ENCODE results near the gene AFMID.

AFMID gene

GRCh38 chr17:78206298-78206697 is 19.1 kb downstream of the AFMID start:
- no peak overlapping the region for H3K4me3 ChIP-seq (ENCODE audit: low read depth in 1 of 2, low read length in 2 of 2)
- H3K36me3 ChIP-seq (ENCODE audit: insufficient read depth, low read length), result peaks cover 37% of the 10 kb centered on the region
- no peak overlapping the region for H3K4me2 ChIP-seq (ENCODE audit: insufficient read depth, low read length)
- no peaks in the 10 kb centered on the region for H3K27me3 ChIP-seq (ENCODE audit: insufficient read depth, low read length, poor library complexity)
- H3K27ac ChIP-seq (ENCODE audit: low read length), result no peak overlapping the region
- 0 out of 3 replicates have a peak, but pooled peaks have one; percentile 35 for ATAC-seq (ENCODE audit: insufficient read depth, low read depth)
- peaks cover 4% of the 10 kb centered on the region; the same call in 1 of the 2 replicates for H4K20me1 ChIP-seq (ENCODE audit: insufficient read depth, low read length)
- DNase-seq, result no peak
- no peak for TF ChIP-seq EZH2 (IDR thresholded peaks at IDR 0.05; ENCODE audit: borderline replicate concordance, low read depth, low read length, severe bottlenecking)
- peak; percentile 23 for TF ChIP-seq CTCF (IDR thresholded peaks at IDR 0.05; ENCODE audit: borderline replicate concordance, extremely low read depth, low read length, poor library complexity, severe bottlenecking)
- no peak overlapping the region for H2AFZ ChIP-seq (ENCODE audit: low read depth, low read length)
- no peak overlapping the region for H3K9ac ChIP-seq (ENCODE audit: low read depth, low read length)
- no peaks in the 10 kb centered on the region for H3K4me1 ChIP-seq (ENCODE audit: insufficient read depth, low read length)
- no peaks in the 10 kb centered on the region for H3K9me3 ChIP-seq (ENCODE audit: insufficient read depth, low read length, severe bottlenecking)
- no peaks in the 10 kb centered on the region for H3K79me2 ChIP-seq (ENCODE audit: insufficient read depth, low read length)

GRCh38 chr17:78208486-78208885 is 21.3 kb downstream of the AFMID start:
- H3K27me3 ChIP-seq (ENCODE audit: insufficient read depth, low read length, poor library complexity), result no peaks in the 10 kb centered on the region
- H3K36me3 ChIP-seq (ENCODE audit: insufficient read depth, low read length), result peaks cover 28% of the 10 kb centered on the region
- H3K9me3 ChIP-seq (ENCODE audit: insufficient read depth, low read length, severe bottlenecking), result no peaks in the 10 kb centered on the region
- DNase-seq, result no peak
- no peak overlapping the region for H3K4me2 ChIP-seq (ENCODE audit: insufficient read depth, low read length)
- H3K4me1 ChIP-seq (ENCODE audit: insufficient read depth, low read length), result peaks cover 4% of the 10 kb centered on the region
- no peak overlapping the region for H2AFZ ChIP-seq (ENCODE audit: low read depth, low read length)
- H3K4me3 ChIP-seq (ENCODE audit: low read depth in 1 of 2, low read length in 2 of 2), result no peak overlapping the region
- TF ChIP-seq CTCF (IDR thresholded peaks at IDR 0.05; ENCODE audit: borderline replicate concordance, extremely low read depth, low read length, poor library complexity, severe bottlenecking), result no peak
- no peak for TF ChIP-seq EZH2 (IDR thresholded peaks at IDR 0.05; ENCODE audit: borderline replicate concordance, low read depth, low read length, severe bottlenecking)
- H4K20me1 ChIP-seq (ENCODE audit: insufficient read depth, low read length), result peaks cover 4% of the 10 kb centered on the region; the same call in 1 of the 2 replicates
- H3K79me2 ChIP-seq (ENCODE audit: insufficient read depth, low read length), result no peaks in the 10 kb centered on the region
- no peak overlapping the region for H3K9ac ChIP-seq (ENCODE audit: low read depth, low read length)
- ATAC-seq (ENCODE audit: insufficient read depth, low read depth), result no peak
- no peak overlapping the region for H3K27ac ChIP-seq (ENCODE audit: low read length)

GRCh38 chr17:78210111-78210510 is 22.9 kb downstream of the AFMID start:
- no peak overlapping the region for H3K4me3 ChIP-seq (ENCODE audit: low read depth in 1 of 2, low read length in 2 of 2)
- no peak overlapping the region for H3K27ac ChIP-seq (ENCODE audit: low read length)
- H3K79me2 ChIP-seq (ENCODE audit: insufficient read depth, low read length), result peaks cover 11% of the 10 kb centered on the region
- H3K9me3 ChIP-seq (ENCODE audit: insufficient read depth, low read length, severe bottlenecking), result no peaks in the 10 kb centered on the region
- no peak overlapping the region for H3K4me2 ChIP-seq (ENCODE audit: insufficient read depth, low read length)
- TF ChIP-seq CTCF (IDR thresholded peaks at IDR 0.05; ENCODE audit: borderline replicate concordance, extremely low read depth, low read length, poor library complexity, severe bottlenecking) (no peak), EZH2 (IDR thresholded peaks at IDR 0.05; ENCODE audit: borderline replicate concordance, low read depth, low read length, severe bottlenecking) (no peak)
- H2AFZ ChIP-seq (ENCODE audit: low read depth, low read length), result no peak overlapping the region
- H3K9ac ChIP-seq (ENCODE audit: low read depth, low read length), result no peak overlapping the region
- peaks cover 14% of the 10 kb centered on the region for H3K4me1 ChIP-seq (ENCODE audit: insufficient read depth, low read length)
- ATAC-seq (ENCODE audit: insufficient read depth, low read depth) (no peak), DNase-seq (no peak)
- no peaks in the 10 kb centered on the region for H3K27me3 ChIP-seq (ENCODE audit: insufficient read depth, low read length, poor library complexity)
- H3K36me3 ChIP-seq (ENCODE audit: insufficient read depth, low read length), result peaks cover 20% of the 10 kb centered on the region
- H4K20me1 ChIP-seq (ENCODE audit: insufficient read depth, low read length), result no peaks in the 10 kb centered on the region

- H3K27ac ChIP-seq (ENCODE audit: low read length), result no peak overlapping the region
- H3K9me3 ChIP-seq (ENCODE audit: insufficient read depth, low read length, severe bottlenecking), result no peaks in the 10 kb centered on the region
- no peak for DNase-seq
- H3K36me3 ChIP-seq (ENCODE audit: insufficient read depth, low read length), result peaks cover 18% of the 10 kb centered on the region
- no peak overlapping the region for H3K4me3 ChIP-seq (ENCODE audit: low read depth in 1 of 2, low read length in 2 of 2)
- no peak overlapping the region for H3K9ac ChIP-seq (ENCODE audit: low read depth, low read length)
- H3K4me1 ChIP-seq (ENCODE audit: insufficient read depth, low read length), result peaks cover 22% of the 10 kb centered on the region
- no peaks in the 10 kb centered on the region for H4K20me1 ChIP-seq (ENCODE audit: insufficient read depth, low read length)
- no peak overlapping the region for H3K4me2 ChIP-seq (ENCODE audit: insufficient read depth, low read length)
- H3K79me2 ChIP-seq (ENCODE audit: insufficient read depth, low read length), result peaks cover 20% of the 10 kb centered on the region
- no peak for TF ChIP-seq CTCF (IDR thresholded peaks at IDR 0.05; ENCODE audit: borderline replicate concordance, extremely low read depth, low read length, poor library complexity, severe bottlenecking)
- no peak for TF ChIP-seq EZH2 (IDR thresholded peaks at IDR 0.05; ENCODE audit: borderline replicate concordance, low read depth, low read length, severe bottlenecking)
- no peak overlapping the region for H2AFZ ChIP-seq (ENCODE audit: low read depth, low read length)
- no peak for ATAC-seq (ENCODE audit: insufficient read depth, low read depth)
- no peaks in the 10 kb centered on the region for H3K27me3 ChIP-seq (ENCODE audit: insufficient read depth, low read length, poor library complexity)
Observed at GRCh38 chr17:78211032-78211431, 23.9 kb downstream of the AFMID start.
